Measurements from ENCODE around the gene MZT2A.
"Not testable (repeated sequence)": the region's sequence is repeated elsewhere in the genome, so short reads cannot be mapped to it uniquely, and the experiment has no call there.

MZT2A gene

DNA sequence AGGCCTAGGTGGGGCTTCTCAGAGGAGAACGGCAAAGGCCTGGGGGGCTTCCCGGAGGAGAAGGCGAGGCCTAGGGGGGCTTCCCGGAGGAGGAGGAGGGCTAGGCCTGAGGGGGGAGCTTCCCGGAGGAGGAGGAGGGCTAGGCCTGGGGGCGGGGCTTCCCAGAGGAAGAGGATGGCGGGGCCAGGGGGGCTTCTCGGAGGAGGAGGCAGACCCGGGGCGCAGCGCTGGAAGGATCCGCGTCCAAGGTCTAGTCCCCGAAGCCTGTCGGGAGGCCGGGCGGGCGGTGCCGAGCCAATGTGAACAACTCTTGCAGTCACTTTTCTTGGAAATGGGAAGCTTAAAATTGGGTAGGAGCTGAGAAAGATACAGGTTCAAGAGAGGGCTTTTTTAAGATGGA lies 46.3 kb downstream of the MZT2A start:
- Mint-ChIP-seq H3K4me1 (no peaks in the 10 kb centered on the region), H3K27me3 (peaks cover 40% of the 10 kb centered on the region), H3K4me3 (no peak overlapping the region), H3K9me3 (no peaks in the 10 kb centered on the region), H3K36me3 (ENCODE audit: insufficient read depth) (no peaks in the 10 kb centered on the region), H3K27ac (ENCODE audit: low read depth) (no peak overlapping the region)
- ATAC-seq (replicated peaks; ENCODE audit: extremely low read depth, poor library complexity, severe bottlenecking) (no peak), DNase-seq (ENCODE audit: low spot score in 2 of 2) (no peak)

DNA sequence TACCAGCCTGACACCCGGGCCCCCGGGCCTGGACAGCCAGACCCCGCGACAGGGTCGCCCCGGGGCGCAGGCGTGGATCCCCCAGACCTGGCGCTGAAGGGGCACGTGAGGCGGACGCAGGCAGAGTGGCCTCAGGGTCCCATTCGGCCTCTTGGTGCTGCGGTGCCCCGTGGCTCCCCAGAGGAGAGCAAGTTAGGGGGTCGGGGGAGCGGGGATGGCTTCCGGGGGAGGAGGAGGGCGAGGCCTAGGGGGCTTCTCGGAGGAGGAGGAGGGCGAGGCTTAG lies 46.7 kb downstream of the MZT2A start:
- H3K27me3 Mint-ChIP-seq, result peaks cover 45% of the 10 kb centered on the region
- ATAC-seq (replicated peaks; ENCODE audit: extremely low read depth, poor library complexity, severe bottlenecking); H3K9me3 Mint-ChIP-seq; DNase-seq (ENCODE audit: low spot score in 2 of 2); H3K4me1 Mint-ChIP-seq; H3K36me3 Mint-ChIP-seq (ENCODE audit: insufficient read depth); H3K4me3 Mint-ChIP-seq; H3K27ac Mint-ChIP-seq (ENCODE audit: low read depth): not testable (repeated sequence)

DNA sequence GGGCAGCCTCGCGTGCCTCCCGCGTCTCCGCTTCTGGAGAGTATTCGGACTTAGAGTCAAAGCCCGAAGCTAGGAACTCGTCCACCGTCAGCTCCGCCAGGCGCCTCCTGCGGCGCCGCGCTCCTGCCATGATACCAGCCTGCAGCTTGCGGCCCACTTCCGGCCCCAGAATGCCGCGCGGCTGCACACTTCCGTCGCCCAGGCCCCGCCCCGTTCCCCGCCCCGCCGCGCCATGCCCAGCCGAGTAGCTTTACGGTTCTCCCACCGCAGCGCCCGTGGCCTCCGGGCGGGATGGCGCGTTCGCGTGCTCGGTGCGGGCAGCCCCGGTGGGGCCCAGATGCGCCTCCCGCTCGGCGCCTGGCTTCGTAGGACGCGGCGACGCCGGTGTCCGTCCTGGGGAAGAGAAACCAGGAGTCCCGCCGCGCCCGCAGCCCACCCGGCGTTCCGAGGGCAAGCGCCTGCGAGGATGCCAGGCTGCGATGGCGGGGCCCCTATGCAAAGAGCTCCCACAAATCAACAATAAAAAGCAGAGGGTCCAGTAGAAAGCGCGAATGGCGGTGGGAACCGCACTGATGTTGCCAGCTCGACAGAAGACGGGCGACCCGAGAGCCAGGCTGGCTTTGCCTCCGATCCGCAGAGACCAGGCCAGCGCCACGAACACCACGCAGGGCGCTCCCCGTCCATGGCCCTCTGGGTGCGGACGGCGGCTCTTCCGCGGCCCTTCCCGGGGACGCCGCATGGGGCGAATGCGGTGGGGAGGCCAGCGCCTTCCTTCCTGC lies 47.3 kb downstream of the MZT2A start:
- not testable (repeated sequence) for ATAC-seq (replicated peaks; ENCODE audit: extremely low read depth, poor library complexity, severe bottlenecking); H3K4me1 Mint-ChIP-seq

DNA sequence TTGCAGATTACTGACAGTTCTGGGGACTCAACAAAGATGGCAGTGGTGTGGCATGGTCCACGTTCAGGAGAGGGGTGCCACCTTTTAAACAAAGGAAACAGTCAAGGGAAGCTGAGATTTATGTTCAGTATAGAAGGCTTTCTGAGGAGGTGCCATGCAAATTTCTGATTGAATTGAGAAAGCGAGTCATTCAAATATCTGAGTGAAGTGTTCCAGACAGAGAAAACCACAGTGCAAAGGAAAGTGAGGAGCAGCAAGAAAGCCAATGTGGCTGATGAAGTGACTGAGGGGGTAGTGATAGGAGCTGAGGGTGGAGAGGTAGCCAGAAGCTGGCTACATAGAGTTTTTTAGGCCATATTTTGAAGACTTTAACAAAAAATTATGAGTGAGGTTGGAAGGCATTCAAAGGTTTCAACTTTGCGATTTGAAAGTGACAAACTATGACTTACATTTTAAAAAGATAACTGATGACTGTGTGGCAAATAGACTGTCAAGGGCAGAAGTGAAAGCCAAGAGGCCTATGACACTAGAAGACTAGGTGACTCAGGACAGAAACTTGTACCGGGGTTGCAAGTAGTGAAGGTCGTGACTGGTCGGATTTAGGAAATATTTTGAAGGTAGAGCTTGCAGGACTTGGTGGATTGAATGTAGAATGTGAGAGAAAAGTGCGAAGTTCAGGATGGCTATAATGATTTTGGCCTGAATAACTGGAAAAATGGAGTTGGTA lies 51.3 kb downstream of the MZT2A start:
- H3K4me1 Mint-ChIP-seq; H3K36me3 Mint-ChIP-seq (ENCODE audit: insufficient read depth); H3K9me3 Mint-ChIP-seq; H3K27ac Mint-ChIP-seq (ENCODE audit: low read depth); DNase-seq (ENCODE audit: low spot score in 2 of 2); H3K4me3 Mint-ChIP-seq; ATAC-seq (replicated peaks; ENCODE audit: extremely low read depth, poor library complexity, severe bottlenecking): not testable (repeated sequence)
- H3K27me3 Mint-ChIP-seq, result peaks cover 39% of the 10 kb centered on the region

More for the DNA sequence above, 47.3 kb downstream of the MZT2A start:
- H3K4me3 Mint-ChIP-seq; H3K36me3 Mint-ChIP-seq (ENCODE audit: insufficient read depth); H3K9me3 Mint-ChIP-seq; H3K27ac Mint-ChIP-seq (ENCODE audit: low read depth); DNase-seq (ENCODE audit: low spot score in 2 of 2): not testable (repeated sequence)
- H3K27me3 Mint-ChIP-seq, result peaks cover 46% of the 10 kb centered on the region
